ENCODE results near the gene CPNE1.

- TF ChIP-seq CTCF (IDR thresholded peaks at IDR 0.05; ENCODE audit: insufficient read depth, low read length) = no peak
- TF ChIP-seq REST (IDR thresholded peaks at IDR 0.05; ENCODE audit: insufficient replicate concordance, low read depth) = no peak
- no peak for TF ChIP-seq POLR2AphosphoS5 (IDR thresholded peaks at IDR 0.05; ENCODE audit: low read depth)
- no peak for TF ChIP-seq GABPA (IDR thresholded peaks at IDR 0.05; ENCODE audit: low read depth)
- TF ChIP-seq SPI1 (IDR thresholded peaks at IDR 0.05; ENCODE audit: borderline replicate concordance, low read depth) = no peak
Measured at GRCh38 chr20:35690265-35690664, 25.6 kb upstream of the CPNE1 start.

Measured in HL-60 (cell line).